Fibroblast of peridontal ligament (primary cell): ENCODE measurements around the gene FHOD3.
A peak's percentile ranks its signal among the peaks of the same experiment; 100 is the strongest.

Experiments
- DNase-seq: peaks from one replicate; pipeline ENCODE4 v3.0.0-alpha.2; 2010; ENCODE audit errors: extremely low read depth

Gene FHOD3

GRCh38 chr18:36381075-36381474, 83.6 kb downstream of the FHOD3 start:
- DNase-seq = peak; percentile 70

- DNase-seq = no peak
Measured at GRCh38 chr18:36382854-36383253, 85.3 kb downstream of the FHOD3 start.

- DNase-seq = no peak
Measured at GRCh38 chr18:36386150-36386920, 88.8 kb downstream of the FHOD3 start.

GRCh38 chr18:36387310-36387709, 89.8 kb downstream of the FHOD3 start:
- DNase-seq = peak; percentile 31

- no peak for DNase-seq
Measured at GRCh38 chr18:36388310-36388709, 90.8 kb downstream of the FHOD3 start.

DNA sequence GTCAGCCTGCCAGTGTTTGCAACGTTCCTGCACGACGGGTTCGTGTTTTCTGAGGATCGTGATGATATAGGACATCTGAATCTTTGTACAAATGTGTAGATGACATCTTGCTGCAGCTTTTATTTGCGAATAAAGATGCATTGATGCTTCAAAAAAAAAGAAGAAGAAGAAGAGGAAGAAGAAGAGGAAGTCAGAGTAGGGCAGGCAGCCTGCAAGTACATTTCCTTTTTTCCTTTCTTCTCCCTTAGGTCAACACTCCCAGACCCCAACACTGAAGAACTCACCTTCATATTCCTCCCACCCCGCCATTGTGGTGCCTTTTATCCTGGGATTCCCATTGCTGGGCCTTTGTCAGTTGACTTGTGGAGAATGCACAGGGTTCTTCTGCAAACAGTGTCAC, 91.5 kb downstream of the FHOD3 start:
- DNase-seq = no peak

GRCh38 chr18:36389811-36390581, 92.5 kb downstream of the FHOD3 start:
- DNase-seq = no peak

DNA sequence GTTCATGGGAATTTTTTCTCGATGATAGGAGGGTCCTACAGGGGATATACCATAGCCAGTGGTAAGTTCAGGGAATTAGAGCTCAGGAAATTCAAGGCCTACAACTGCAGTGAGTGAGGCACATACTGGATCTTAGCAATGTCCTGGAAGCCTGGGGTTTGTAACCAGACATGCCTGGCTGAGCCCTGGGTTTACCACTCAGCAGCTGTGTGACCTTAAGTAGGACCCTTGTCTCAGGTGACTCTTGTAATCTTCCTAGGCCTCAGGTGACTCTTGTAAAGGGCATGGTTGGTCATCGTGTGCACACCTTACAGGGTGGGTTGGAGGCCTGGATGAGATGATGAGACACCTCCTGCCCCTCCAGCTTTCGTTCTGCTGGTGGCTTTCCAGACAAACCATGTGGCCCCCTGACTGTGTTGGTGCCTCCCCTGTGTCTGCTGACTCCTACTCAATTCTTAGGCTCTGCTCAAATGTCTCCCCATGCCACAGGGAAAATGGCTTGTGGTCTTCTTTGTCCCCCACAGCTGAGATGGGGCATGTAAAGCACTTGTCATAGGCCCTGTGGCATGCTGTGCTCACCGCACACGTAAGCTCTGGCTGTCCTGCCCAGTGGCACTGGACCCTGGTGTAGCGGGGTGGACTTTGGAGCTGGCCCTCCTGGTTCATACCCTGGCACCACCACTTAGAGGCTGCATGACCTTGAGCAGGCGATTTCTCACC, 94.1 kb downstream of the FHOD3 start:
- DNase-seq = no peak

GRCh38 chr18:36392164-36392978, 94.9 kb downstream of the FHOD3 start:
- DNase-seq = no peak

GRCh38 chr18:36392979-36393287, 95.4 kb downstream of the FHOD3 start:
- DNase-seq = no peak

DNA sequence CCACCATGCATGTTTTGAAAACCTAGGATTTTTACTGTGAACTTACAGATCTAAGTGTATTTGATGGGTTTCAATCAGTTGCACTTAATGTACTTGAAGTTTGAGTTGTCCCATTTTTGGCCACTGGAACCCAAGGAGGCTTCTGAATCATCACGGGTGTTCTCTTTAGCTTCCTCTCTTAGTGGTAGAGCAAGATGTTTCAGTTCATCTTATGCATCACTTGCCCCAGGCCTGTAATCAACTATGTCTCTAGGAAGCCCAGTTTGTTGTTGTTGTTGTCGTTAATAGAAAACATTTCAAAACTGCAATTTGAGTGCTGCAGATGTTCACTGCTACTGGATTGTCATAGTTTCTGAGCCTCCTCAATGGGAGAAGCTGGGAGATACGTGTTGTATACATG, 97.0 kb downstream of the FHOD3 start:
- no peak for DNase-seq

GRCh38 chr18:36396190-36396589, 98.7 kb downstream of the FHOD3 start:
- DNase-seq = no peak

- DNase-seq = no peak
Measured at GRCh38 chr18:36397033-36397432, 99.5 kb downstream of the FHOD3 start.

GRCh38 chr18:36398419-36398818, 100.9 kb downstream of the FHOD3 start:
- peak; percentile 46 for DNase-seq

- DNase-seq = no peak
Measured at GRCh38 chr18:36399055-36399454, 101.5 kb downstream of the FHOD3 start.

GRCh38 chr18:36401462-36401861, 103.9 kb downstream of the FHOD3 start:
- no peak for DNase-seq

DNA sequence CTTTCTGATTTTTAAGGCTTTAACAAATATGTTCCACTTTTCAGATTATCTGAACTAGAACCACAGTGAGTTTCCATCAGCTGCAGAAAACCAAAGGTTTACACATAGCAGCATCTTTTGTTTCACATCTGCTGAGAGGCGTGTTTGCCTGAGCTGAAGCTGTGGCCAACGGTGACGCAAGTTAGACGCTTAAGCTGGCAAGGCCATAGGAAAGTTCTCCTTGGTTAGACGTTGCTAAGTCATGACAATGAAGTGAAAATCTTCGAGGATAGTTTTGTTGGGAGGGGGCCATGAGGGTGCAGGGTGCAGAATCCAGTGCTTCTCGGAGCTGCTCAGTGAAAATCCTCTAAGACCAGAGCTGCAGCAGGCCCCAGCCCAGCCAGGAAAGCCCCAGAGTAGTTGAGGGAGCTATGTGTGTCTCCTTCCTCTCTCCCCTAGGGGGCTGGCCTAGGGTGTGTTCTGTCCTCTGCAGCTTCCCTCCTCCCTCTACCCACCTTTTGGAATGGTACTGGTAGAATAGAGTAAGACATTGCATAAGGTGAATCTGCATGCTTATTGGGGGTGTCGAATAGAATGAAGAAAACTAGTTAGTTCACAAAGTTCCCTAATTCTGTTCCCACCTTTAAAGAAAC, 105.4 kb downstream of the FHOD3 start:
- DNase-seq = peak; percentile 98

DNA sequence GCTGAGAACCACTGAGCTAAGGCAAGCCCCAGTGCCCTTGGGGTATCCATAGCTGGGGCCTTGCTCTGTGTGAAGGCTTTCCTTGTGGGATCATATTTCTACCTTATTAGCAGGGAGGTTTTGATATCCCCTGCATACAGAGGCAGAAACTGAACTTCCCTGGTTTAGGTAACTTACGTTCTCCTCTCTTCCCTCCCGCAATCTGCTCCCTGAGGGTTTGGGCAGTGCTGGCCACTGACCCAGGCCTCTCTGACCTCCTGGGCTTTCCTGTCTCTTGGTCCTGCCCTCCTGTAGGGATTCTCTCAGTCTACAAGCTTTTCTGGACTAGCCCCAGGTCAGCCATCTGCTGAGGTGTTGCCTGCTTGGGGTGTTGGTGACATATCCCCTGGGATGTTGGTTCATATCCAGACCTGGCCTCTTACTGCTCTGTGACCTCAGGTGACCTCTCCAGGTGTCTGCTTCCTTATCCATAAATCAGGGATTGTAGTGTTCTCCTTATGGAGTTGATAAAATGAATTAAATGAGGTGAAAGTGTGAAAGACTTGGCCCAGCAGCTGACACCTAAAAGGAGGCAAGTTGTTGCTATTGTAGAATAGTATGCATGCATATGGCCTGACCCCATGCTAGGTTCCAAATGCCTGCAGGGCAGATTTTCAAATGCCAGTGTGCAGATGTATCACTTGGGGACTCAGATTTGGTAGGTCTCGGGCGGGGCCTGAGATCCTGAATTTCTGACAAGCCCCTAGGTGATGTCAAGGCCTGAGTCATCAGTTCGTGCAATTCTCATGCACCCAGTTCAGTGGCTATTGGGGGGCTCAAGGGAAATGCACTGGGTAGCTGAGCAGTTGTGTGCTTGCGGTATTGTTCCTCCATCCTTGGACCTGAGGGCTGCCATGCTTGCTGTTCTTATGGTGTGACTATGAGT, 106.6 kb downstream of the FHOD3 start:
- no peak for DNase-seq

GRCh38 chr18:36405611-36406010, 108.1 kb downstream of the FHOD3 start:
- peak; percentile 88 for DNase-seq

DNA sequence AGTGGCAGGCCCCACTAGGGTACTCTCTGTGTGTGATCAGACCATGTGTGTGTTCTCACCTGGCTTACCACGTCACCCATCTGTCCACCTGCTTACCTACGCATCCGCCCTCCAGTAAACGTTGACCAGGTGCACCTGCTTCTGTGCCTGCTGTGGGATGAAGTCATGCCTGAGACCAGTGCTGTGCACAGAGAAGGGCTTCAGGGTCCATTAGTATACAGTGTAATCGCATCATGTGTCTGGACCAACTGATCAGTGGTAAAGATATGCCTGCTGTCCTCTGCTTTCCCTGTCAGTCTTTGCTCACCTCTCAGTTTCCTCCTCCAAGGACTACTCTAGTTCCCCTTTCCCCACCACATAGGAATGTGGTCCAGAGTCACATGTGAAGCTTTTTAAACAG, 109.3 kb downstream of the FHOD3 start:
- no peak for DNase-seq
